Cardiac fibroblast (primary cell): ENCODE data around the gene B4GALT5.

Source experiments
- DNase-seq, 2 donors: peaks; one replicate each; pipeline versions ENCODE4 v3.0.0 to v3.0.0-alpha.2; 2010; ENCODE audit warnings: low read depth in 2 of 2
- H3K4me3 ChIP-seq, 2 donors: replicated peaks in 1 of 2; 1 replicate in 1 of 2; 2 replicates in 1 of 2; pipeline ENCODE4 v1.5.1; 2011; ENCODE audit warnings: low read depth in 2 of 2, low read length in 2 of 2, mild to moderate bottlenecking in 2 of 2, moderate library complexity in 1 of 2
- TF ChIP-seq, protein P1 (sequence below): IDR thresholded peaks from one replicate; pipeline ENCODE4 v1.5.1; 2011; ENCODE audit warnings: low read depth, mild to moderate bottlenecking, low read length, inconsistent platforms

B4GALT5 gene

GRCh38 chr20:49595346-49595745 lies 118.3 kb downstream of the B4GALT5 start:
- DNase-seq: no peak
- H3K4me3 ChIP-seq: no peak overlapping the region
- TF ChIP-seq, protein P1, sequence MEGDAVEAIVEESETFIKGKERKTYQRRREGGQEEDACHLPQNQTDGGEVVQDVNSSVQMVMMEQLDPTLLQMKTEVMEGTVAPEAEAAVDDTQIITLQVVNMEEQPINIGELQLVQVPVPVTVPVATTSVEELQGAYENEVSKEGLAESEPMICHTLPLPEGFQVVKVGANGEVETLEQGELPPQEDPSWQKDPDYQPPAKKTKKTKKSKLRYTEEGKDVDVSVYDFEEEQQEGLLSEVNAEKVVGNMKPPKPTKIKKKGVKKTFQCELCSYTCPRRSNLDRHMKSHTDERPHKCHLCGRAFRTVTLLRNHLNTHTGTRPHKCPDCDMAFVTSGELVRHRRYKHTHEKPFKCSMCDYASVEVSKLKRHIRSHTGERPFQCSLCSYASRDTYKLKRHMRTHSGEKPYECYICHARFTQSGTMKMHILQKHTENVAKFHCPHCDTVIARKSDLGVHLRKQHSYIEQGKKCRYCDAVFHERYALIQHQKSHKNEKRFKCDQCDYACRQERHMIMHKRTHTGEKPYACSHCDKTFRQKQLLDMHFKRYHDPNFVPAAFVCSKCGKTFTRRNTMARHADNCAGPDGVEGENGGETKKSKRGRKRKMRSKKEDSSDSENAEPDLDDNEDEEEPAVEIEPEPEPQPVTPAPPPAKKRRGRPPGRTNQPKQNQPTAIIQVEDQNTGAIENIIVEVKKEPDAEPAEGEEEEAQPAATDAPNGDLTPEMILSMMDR: no peak

DNA sequence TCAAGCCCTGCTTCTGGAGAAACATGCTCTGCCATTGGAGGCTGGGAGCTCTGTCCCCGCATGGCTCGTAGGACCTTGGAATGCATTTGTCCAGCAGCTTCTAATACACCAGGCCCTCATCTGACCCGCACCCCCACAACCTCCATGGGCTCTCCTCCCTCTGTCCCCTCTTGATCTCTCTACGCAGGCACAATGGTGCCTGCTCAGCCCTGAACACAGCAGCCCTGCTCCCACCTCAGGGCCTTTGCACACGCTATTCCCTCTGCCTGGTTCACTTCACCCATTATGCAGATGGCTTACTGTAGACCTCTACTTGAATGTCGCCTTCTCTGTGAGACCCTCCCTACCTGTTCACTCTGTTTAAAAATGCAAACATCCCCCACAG lies 118.8 kb downstream of the B4GALT5 start:
- DNase-seq: no peak
- H3K4me3 ChIP-seq: no peak overlapping the region
- TF ChIP-seq, protein P1: no peak

DNA sequence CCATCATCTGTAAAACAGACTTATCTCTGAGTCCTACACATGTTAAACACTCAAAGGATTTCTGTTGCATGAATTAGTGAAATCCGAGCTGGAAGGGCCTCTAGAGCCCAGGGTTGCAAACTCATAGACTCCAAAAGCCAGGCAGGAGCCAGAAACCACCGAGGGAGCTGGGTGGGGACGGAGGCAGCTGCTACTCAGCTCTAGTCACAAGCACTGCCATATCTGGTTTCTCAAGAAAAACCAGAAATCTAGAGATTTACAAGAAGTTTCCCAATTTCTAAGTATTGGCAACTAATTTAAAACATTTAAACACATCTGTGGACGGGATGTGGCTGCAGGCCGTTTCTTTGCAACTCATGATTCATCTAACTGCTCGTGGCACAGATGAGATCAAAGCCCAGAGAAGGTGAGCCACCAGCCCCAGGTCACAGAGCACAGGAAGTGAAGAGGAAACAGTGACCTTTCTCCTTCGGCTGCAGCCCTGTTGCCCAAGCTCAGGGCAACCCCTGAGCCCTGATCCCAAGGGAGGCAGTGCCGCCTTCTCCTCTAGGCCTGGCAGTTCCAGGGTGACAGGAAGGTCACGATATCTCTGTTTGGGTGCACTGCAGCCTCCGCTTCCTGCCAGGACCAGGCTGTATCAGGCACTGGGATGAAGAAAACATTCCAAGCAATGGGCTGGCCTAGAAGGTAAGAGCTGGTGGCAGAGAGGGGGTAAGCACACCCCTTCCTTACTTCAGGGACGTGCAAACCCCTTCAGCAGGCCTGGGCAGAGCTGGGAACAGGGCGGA lies 119.3 kb downstream of the B4GALT5 start:
- no peak overlapping the region for H3K4me3 ChIP-seq
- TF ChIP-seq, protein P1: no peak
- peak; percentile 69 to 87 for DNase-seq

GRCh38 chr20:49593466-49594142 lies 120.1 kb downstream of the B4GALT5 start:
- TF ChIP-seq, protein P1: no peak
- no peak overlapping the region for H3K4me3 ChIP-seq
- no peak for DNase-seq

- no peak overlapping the region for H3K4me3 ChIP-seq
- TF ChIP-seq, protein P1: no peak
- no peak for DNase-seq
Measured at GRCh38 chr20:49592120-49592519, 121.6 kb downstream of the B4GALT5 start.

DNA sequence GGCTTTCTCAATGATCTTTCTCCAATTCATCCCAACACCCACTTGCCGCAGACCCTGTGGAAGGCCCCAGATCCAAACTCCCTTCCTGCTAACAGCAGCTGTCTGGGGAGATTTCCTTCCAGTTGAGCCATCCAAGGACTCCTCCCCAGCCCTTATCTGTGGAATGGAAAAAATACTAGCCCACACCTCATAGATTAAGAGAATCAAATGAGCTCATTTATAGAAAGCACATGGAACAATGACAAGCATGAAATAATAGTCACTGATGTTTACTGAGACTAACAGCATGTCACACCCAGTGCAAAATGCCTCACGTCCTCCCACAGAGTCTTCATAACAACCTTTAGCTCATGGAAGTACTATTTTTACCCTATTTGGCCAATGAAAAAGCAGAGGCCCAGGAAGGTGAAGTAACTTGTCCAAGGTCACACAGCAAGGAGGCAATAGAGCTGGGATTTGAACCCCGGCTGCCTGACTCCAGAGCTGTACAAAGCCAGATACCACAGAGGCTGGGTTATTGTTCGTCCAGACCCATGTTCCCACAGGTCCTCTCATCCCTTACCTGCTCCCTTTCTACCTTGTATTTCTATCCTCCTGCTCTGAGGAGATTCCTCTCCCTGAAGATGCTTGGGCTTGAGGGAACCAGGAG lies 122.3 kb downstream of the B4GALT5 start:
- H3K4me3 ChIP-seq: no peak overlapping the region
- TF ChIP-seq, protein P1: no peak
- DNase-seq: peak; percentile 37 to 86
